HepG2 (cell line): ENCODE data around the gene C20orf96. TPM values are rescaled to one million over a fixed set of nuclear protein-coding genes. Genes with fewer than 3 reads are reported as not detected.

ENCODE experiments used
- ATAC-seq: fragments of 200-7000 bp; cut with Tn5 transposase; 3 replicates; pipeline ENCODE4 v1.9.1; 2020; ENCODE audit warnings: mild to moderate bottlenecking, moderate library complexity
- BruUV-seq: library from RNA; stranded (reverse); fragments of 400-500 nt; replicated peaks from 2 replicates; lab custom pipeline; 2021; lab: Mats Ljungman, UMichigan
- CTCF ChIA-PET: fragments of 300-600 bp; formaldehyde crosslinking; extraction: SDS; loops from one replicate; lab custom pipeline; 2021; ENCODE audit warnings: low total read pairs, inconsistent platforms, low intra/inter-chr PET ratio; lab: Yijun Ruan, JAX
- POLR2A ChIA-PET: fragments of 350-600 bp; sonication (Branson Sonifier 250); formaldehyde crosslinking; loops from one replicate; lab custom pipeline; 2020; ENCODE audit warnings: antibody characterized with exemption, inconsistent platforms; lab: Yijun Ruan, JAX
- DNase-seq: peaks from one replicate; pipeline ENCODE4 v3.0.0-alpha.2; 2015; ENCODE audit warnings: low spot score
- FAIRE-seq: peaks from 3 replicates; lab custom pipeline; 2011; peaks lifted over from hg19 to GRCh38; lab: Jason Lieb, UNC
- H2AFZ ChIP-seq: one replicate; pipeline ENCODE4 v1.6.1; 2011; ENCODE audit warnings: low read length, inconsistent platforms
- H3K27ac ChIP-seq: fragments of 300-600 bp; 3 replicates; pipeline ENCODE4 v1.8.0; 2011; ENCODE audit warnings: mixed run types, mild to moderate bottlenecking, mixed read lengths, low read length, inconsistent platforms; ENCODE audit not compliant: insufficient read depth; ENCODE audit errors: extremely low read length
- H3K27me3 ChIP-seq, 2 experiments: fragments of 200-600 bp in 1 of 2; 2 replicates in 1 of 2; 3 replicates in 1 of 2; pipeline versions ENCODE4 v1.6.0 to v1.8.0; 2011; ENCODE audit warnings: low read length in 2 of 2, mild to moderate bottlenecking in 2 of 2, moderate library complexity in 2 of 2, inconsistent platforms in 1 of 2; ENCODE audit not compliant: insufficient read depth in 2 of 2, control insufficient read depth in 1 of 2
- H3K36me3 ChIP-seq, 2 experiments: fragments of 200-600 bp in 1 of 2; replicated peaks in 1 of 2; 2 replicates in 1 of 2; 3 replicates in 1 of 2; pipeline versions ENCODE4 v1.5.1 to v1.8.0; 2011; ENCODE audit warnings: low read length in 2 of 2, inconsistent platforms in 1 of 2; ENCODE audit not compliant: insufficient read depth in 2 of 2, control insufficient read depth in 1 of 2
- H3K4me1 ChIP-seq: 2 replicates; pipeline ENCODE4 v1.5.1; 2012; ENCODE audit warnings: low read length, inconsistent platforms; ENCODE audit not compliant: insufficient read depth
- H3K4me2 ChIP-seq: 2 replicates; pipeline ENCODE4 v1.6.0; 2011; ENCODE audit warnings: low read depth, low read length, inconsistent platforms
- H3K4me3 ChIP-seq, 3 experiments: fragments of 200-600 bp in 1 of 3; sonication (generic), shearing (Covaris generic) in 1 of 3; replicated peaks in 1 of 3; 2 replicates each; pipeline ENCODE4 v1.5.1; 2011 to 2016; ENCODE audit warnings: low read length in 3 of 3, inconsistent platforms in 2 of 3, low read depth in 2 of 3, mild to moderate bottlenecking in 2 of 3, control low read depth in 1 of 3, mixed read lengths in 1 of 3; ENCODE audit not compliant: insufficient read depth in 1 of 3
- H3K79me2 ChIP-seq: one replicate; pipeline ENCODE4 v1.6.1; 2011; ENCODE audit warnings: low read length, inconsistent platforms; ENCODE audit not compliant: insufficient read depth
- H3K9ac ChIP-seq: 2 replicates; pipeline ENCODE4 v1.6.0; 2011; ENCODE audit warnings: mild to moderate bottlenecking, low read depth, low read length, inconsistent platforms; ENCODE audit not compliant: insufficient read depth
- H3K9me3 ChIP-seq: 2 replicates; pipeline ENCODE4 v1.5.1; 2012; ENCODE audit warnings: mild to moderate bottlenecking, low read length
- H4K20me1 ChIP-seq: 2 replicates; pipeline ENCODE4 v1.6.0; 2011; ENCODE audit warnings: inconsistent platforms, mild to moderate bottlenecking, low read length, moderate library complexity; ENCODE audit not compliant: insufficient read depth
- ETV5 ChIP-seq: IDR thresholded peaks from 2 replicates; pipeline ENCODE4 v1.6.1; 2018; ENCODE audit warnings: missing biosample characterization, missing genetic modification reagents, inconsistent platforms, borderline replicate concordance
- GTF2F1 ChIP-seq: fragments of 150-350 bp; IDR thresholded peaks from 2 replicates; pipeline ENCODE4 v1.6.1; 2014; ENCODE audit warnings: low read length
- JDP2 ChIP-seq: sonication (generic); formaldehyde crosslinking; IDR thresholded peaks from 2 replicates; pipeline ENCODE4 v1.8.1; 2022; ENCODE audit warnings: missing genetic modification reagents, borderline replicate concordance
- SIN3A ChIP-seq: IDR thresholded peaks from 2 replicates; pipeline ENCODE4 v1.6.1; 2011; ENCODE audit warnings: low read depth, mild to moderate bottlenecking, control low read depth, low read length, borderline replicate concordance
- STAT5B ChIP-seq: sonication (generic); formaldehyde crosslinking; IDR thresholded peaks from 2 replicates; pipeline ENCODE4 v1.4.0; 2020; ENCODE audit warnings: missing genetic modification reagents
- ZBTB8A ChIP-seq: sonication (generic); formaldehyde crosslinking; IDR thresholded peaks from 2 replicates; pipeline ENCODE4 v1.4.0; 2020; ENCODE audit warnings: mild to moderate bottlenecking, low read depth, missing genetic modification reagents, borderline replicate concordance
- ZKSCAN5 ChIP-seq: sonication (generic); formaldehyde crosslinking; IDR thresholded peaks from 2 replicates; pipeline ENCODE4 v1.5.1; 2020; ENCODE audit warnings: mild to moderate bottlenecking, missing genetic modification reagents
- ZNF44 ChIP-seq: sonication (generic); formaldehyde crosslinking; IDR thresholded peaks from 2 replicates; pipeline ENCODE4 v1.5.1; 2020; ENCODE audit warnings: mild to moderate bottlenecking, missing genetic modification reagents
- ZNF441 ChIP-seq: sonication (generic); formaldehyde crosslinking; IDR thresholded peaks from 2 replicates; pipeline ENCODE4 v1.7.0; 2021; ENCODE audit warnings: missing genetic modification reagents, borderline replicate concordance
- ZNF558 ChIP-seq: sonication (generic); formaldehyde crosslinking; IDR thresholded peaks from 2 replicates; pipeline ENCODE4 v1.9.0; 2022; ENCODE audit warnings: mild to moderate bottlenecking, missing genetic modification reagents, borderline replicate concordance
- ZNF577 ChIP-seq: sonication (generic); formaldehyde crosslinking; IDR thresholded peaks from 2 replicates; pipeline ENCODE4 v1.4.0; 2020; ENCODE audit warnings: mild to moderate bottlenecking, low read depth, missing genetic modification reagents, borderline replicate concordance
- ZNF775 ChIP-seq: sonication (generic); formaldehyde crosslinking; IDR thresholded peaks from 2 replicates; pipeline ENCODE4 v1.4.0; 2020; ENCODE audit warnings: missing genetic modification reagents, mild to moderate bottlenecking, moderate library complexity, borderline replicate concordance
- WGBS: methylation state at CpG from one replicate; pipeline ENCODE4 v1.1.6; 2017; ENCODE audit warnings: low lambda C conversion rate; 5-methylcytosine and 5-hydroxymethylcytosine counted together
- in situ Hi-C: cut with HindIII; loops from 2 replicates; pipeline ENCODE4 v1.10.0; 2017; ENCODE audit warnings: low pct_unique_long_range_greater_than_20kb; ENCODE audit not compliant: extremely low pct_ligation_motif_present
- intact Hi-C: fragments of 100-400 bp; cut with micrococcal nuclease; formaldehyde crosslinking; loops from one replicate; pipeline ENCODE4 v1.10.0; 2022; ENCODE audit not compliant: unreplicated experiment
- polyA plus RNA-seq, 8 experiments: library from polyadenylated mRNA; depleted of rRNA in 3 of 8; stranded (reverse) in 7 of 8; unstranded in 1 of 8; fragments of >200 nt; fragmentation: Illumina TruSeq in 4 of 8; extraction: Trizol in 4 of 8; gene quantifications; 2 replicates each; pipeline versions ENCODE4 v1.2.1 to v1.2.3, GENCODE V29; 2011 to 2016; ENCODE audit warnings: low read depth in 4 of 8, missing spikeins in 1 of 8, mixed read lengths in 1 of 8; ENCODE audit not compliant: insufficient read depth in 1 of 8
- total RNA-seq, 5 experiments: library from RNA; depleted of rRNA; stranded (reverse); fragments of >200 nt; fragmentation: Illumina TruSeq; extraction: Trizol; gene quantifications; 2 replicates each; pipeline ENCODE4 v1.2.3, GENCODE V29; 2016; ENCODE audit warnings: low read depth in 1 of 5
- TF ChIP-seq, protein P1 (sequence below): sonication (generic); formaldehyde crosslinking; IDR thresholded peaks from 2 replicates; pipeline ENCODE4 v1.5.1; 2020; ENCODE audit warnings: mild to moderate bottlenecking, missing genetic modification reagents, borderline replicate concordance
- TF ChIP-seq, protein P2 (sequence below): IDR thresholded peaks from 2 replicates; pipeline ENCODE4 v1.6.1; 2016; ENCODE audit warnings: low read depth, control low read depth
- TF ChIP-seq, protein P3 (sequence below): sonication (generic); formaldehyde crosslinking; IDR thresholded peaks from 2 replicates; pipeline ENCODE4 v1.5.1; 2020; ENCODE audit warnings: missing genetic modification reagents, mild to moderate bottlenecking, borderline replicate concordance
- TF ChIP-seq, protein P4 (sequence below): sonication (generic); formaldehyde crosslinking; IDR thresholded peaks from 2 replicates; pipeline ENCODE4 v1.4.0; 2020; ENCODE audit warnings: missing genetic modification reagents
- TF ChIP-seq, protein P5 (sequence below): sonication (generic); formaldehyde crosslinking; IDR thresholded peaks from 2 replicates; pipeline ENCODE4 v1.9.0; 2021; ENCODE audit warnings: missing genetic modification reagents, mild to moderate bottlenecking, borderline replicate concordance

C20orf96 gene
- total and polyA plus RNA-seq, 2 of the 13 experiments (the other 11 are each of a cell fraction or from before 2014, with no cell fraction given) = 3.8 to 20.6 TPM

DNA sequence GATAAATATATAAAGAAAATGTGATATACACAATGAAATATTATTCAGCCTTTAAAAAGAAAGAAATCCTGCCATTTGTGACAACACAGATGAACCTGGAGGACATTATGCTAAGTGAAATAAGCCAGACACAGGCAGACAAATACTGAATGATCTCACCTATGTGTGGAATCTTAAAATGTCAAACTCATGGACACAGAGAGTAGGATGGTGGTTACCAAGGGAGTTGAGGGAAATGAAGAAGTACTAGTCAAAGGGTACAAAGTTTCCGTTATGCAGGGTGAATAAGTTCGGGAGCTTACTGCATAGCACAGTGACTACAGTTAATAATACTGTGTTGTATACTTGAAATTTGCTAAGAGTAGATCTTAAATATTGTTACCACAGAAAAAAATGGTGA lies 47.6 kb downstream of the C20orf96 start (continued):
- TF ChIP-seq, protein P1, sequence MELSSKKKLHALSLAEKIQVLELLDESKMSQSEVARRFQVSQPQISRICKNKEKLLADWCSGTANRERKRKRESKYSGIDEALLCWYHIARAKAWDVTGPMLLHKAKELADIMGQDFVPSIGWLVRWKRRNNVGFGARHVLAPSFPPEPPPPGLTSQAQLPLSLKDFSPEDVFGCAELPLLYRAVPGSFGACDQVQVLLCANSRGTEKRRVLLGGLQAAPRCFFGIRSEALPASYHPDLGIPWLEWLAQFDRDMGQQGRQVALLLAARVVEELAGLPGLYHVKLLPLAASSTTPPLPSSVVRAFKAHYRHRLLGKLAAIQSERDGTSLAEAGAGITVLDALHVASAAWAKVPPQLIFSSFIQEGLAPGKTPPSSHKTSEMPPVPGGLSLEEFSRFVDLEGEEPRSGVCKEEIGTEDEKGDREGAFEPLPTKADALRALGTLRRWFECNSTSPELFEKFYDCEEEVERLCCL = no peak
- TF ChIP-seq ZNF775 (CRISPR knock-in tag) = no peak
- TF ChIP-seq, protein P2, sequence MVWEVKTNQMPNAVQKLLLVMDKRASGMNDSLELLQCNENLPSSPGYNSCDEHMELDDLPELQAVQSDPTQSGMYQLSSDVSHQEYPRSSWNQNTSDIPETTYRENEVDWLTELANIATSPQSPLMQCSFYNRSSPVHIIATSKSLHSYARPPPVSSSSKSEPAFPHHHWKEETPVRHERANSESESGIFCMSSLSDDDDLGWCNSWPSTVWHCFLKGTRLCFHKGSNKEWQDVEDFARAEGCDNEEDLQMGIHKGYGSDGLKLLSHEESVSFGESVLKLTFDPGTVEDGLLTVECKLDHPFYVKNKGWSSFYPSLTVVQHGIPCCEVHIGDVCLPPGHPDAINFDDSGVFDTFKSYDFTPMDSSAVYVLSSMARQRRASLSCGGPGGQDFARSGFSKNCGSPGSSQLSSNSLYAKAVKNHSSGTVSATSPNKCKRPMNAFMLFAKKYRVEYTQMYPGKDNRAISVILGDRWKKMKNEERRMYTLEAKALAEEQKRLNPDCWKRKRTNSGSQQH (CRISPR knock-in tag) = no peak
- no peak for TF ChIP-seq SIN3A
- TF ChIP-seq ZNF44 (CRISPR knock-in tag) = no peak
- TF ChIP-seq STAT5B (CRISPR knock-in tag) = no peak
- TF ChIP-seq ZNF577 = no peak
- no peak for TF ChIP-seq ETV5

DNA sequence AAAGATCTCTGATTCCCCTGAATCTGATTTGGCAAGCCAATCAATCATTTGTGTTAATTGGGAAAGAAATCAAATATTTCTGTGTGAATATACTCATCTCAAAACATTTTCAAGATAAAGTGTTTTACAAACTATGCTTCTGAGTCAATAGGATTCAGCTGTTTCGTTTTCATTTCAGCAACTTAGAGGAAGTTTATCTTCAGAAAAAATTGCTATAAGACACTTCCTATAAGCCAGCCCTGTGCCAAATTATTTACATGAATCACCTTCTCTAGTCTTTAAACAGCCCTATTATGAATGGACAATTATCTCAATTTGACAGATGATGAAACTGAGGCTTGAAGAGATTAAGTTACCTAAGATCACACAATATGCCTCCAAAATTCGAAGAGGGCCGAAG lies 52.6 kb downstream of the C20orf96 start:
- Histone ChIP-seq H3K4me3 (no peak overlapping the region), H4K20me1 (no peaks in the 10 kb centered on the region), H3K9me3 (no peaks in the 10 kb centered on the region), H3K36me3 (no peaks in the 10 kb centered on the region), H3K4me1 (no peaks in the 10 kb centered on the region), H3K4me2 (no peak overlapping the region), H3K27ac (no peak overlapping the region), H3K27me3 (peaks cover 2 to 17% of the 10 kb centered on the region in 2 experiments; a peak in 3 of 5 replicates), H2AFZ (no peak overlapping the region), H3K79me2 (no peaks in the 10 kb centered on the region), H3K9ac (no peak overlapping the region)
- no peak for FAIRE-seq
- 0% methylated on average over 3 of the region's 3 CpGs for WGBS
- ATAC-seq = no peak
- no TSS peak for BruUV-seq
- intact Hi-C loops = no loop called here
- no peak for TF ChIP-seq GTF2F1
- no peak for TF ChIP-seq ZBTB8A (CRISPR knock-in tag)
- TF ChIP-seq ZNF558 (CRISPR knock-in tag) = no peak
- TF ChIP-seq, protein P3, sequence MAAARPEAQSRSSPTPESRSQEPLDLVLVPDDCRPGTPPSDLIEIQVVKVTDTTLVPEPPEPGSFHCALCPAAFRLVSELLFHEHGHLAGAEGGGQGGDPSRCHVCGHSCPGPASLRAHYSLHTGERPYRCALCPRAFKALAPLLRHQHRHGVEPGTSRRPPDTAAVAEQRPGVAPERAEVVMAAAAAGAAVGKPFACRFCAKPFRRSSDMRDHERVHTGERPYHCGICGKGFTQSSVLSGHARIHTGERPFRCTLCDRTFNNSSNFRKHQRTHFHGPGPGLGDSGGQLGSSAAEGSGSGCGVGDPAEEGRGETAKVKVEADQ (CRISPR knock-in tag) = no peak
- no peak for TF ChIP-seq JDP2 (CRISPR knock-in tag)
- TF ChIP-seq, protein P4, sequence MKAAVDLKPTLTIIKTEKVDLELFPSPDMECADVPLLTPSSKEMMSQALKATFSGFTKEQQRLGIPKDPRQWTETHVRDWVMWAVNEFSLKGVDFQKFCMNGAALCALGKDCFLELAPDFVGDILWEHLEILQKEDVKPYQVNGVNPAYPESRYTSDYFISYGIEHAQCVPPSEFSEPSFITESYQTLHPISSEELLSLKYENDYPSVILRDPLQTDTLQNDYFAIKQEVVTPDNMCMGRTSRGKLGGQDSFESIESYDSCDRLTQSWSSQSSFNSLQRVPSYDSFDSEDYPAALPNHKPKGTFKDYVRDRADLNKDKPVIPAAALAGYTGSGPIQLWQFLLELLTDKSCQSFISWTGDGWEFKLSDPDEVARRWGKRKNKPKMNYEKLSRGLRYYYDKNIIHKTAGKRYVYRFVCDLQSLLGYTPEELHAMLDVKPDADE (CRISPR knock-in tag) = no peak
- TF ChIP-seq, protein P5, sequence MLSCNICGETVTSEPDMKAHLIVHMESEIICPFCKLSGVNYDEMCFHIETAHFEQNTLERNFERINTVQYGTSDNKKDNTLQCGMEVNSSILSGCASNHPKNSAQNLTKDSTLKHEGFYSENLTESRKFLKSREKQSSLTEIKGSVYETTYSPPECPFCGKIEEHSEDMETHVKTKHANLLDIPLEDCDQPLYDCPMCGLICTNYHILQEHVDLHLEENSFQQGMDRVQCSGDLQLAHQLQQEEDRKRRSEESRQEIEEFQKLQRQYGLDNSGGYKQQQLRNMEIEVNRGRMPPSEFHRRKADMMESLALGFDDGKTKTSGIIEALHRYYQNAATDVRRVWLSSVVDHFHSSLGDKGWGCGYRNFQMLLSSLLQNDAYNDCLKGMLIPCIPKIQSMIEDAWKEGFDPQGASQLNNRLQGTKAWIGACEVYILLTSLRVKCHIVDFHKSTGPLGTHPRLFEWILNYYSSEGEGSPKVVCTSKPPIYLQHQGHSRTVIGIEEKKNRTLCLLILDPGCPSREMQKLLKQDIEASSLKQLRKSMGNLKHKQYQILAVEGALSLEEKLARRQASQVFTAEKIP (CRISPR knock-in tag) = no peak
- no peak for TF ChIP-seq ZNF441 (CRISPR knock-in tag)
- TF ChIP-seq ZKSCAN5 (CRISPR knock-in tag) = no peak
- ChIA-PET CTCF (no interaction called here), POLR2A (no interaction called here)
- in situ Hi-C loops = no loop called here
- DNase-seq = no peak
